HG03432 (cell line): ENCODE results near the gene NR1I3.

Experiments
- ATAC-seq: cut with Tn5 transposase; IDR thresholded peaks from one replicate; pipeline ENCODE4 v1.9.1; 2021; ENCODE audit warnings: mild to moderate bottlenecking, moderate library complexity; ENCODE audit not compliant: unreplicated experiment

Gene NR1I3

DNA sequence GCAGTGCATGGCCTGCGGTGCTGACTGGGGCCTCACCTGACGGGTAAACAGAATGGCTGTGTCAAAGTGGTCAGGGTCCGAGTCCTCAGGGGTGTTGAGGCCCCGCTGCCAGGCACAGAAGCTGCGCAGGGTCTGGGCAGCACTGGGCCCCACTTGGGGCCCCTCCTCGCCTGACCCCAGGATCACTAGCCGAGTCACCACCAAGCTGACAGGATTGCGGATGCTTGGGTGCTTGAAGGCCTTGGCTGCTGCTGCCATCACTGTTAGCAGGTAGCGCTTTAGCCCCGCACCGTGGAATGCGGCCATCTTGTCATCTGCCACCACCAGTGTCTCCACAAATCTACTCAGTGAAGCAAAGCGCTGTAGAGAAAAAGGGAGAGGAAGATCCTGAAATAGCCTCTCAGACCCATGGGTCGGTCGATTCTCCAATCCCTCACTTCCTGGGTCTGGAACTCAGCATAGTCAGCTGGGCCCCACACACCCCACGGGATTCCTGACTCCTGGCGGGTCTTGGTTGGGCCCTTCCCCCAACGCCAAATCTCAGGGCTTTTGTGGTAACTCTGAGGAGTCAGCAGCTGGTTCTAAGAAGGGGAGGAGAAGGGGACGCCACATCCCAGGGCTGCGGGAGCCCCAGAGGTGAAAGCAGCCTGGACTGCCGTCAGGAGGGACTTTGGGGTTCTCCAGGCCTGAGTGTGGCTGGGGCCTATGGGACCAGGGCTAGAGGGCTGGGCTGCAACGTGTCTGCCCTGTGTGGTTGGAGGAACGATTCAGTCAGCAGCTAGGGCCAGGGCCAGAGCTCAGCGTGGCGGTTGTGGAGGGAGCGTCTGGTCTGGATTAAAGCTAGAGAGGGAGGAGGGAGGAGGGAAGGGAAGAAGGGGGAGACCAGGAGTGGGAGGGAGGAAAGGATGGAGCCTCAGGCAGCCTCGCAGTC, 41.2 kb downstream of the NR1I3 start:
- no peak for ATAC-seq

- no peak for ATAC-seq
Observed at GRCh38 chr1:161196111-161196510, 41.9 kb downstream of the NR1I3 start.

DNA sequence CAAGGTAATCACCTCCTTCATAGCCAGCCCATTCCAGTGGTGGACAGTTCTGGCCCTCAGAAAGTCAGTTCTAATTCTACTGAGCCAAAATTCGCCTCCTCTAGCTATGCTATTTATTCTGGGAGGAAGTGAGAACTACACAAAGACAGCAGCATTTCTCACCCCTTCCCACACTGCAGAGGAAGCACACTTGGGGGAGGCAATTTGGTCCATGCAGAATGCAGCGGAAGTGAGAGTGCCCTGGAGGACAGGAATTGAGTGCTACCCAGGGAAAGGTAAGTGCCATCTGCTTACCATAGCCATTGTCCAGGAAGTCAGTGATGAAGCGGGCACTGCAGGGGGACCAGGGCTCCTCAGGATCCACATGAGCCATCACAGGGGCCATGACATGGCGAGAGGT, 42.8 kb downstream of the NR1I3 start:
- peak; percentile 61 for ATAC-seq

- ATAC-seq, result no peak
Observed at GRCh38 chr1:161193561-161194235, 44.3 kb downstream of the NR1I3 start.

- peak; percentile 68 for ATAC-seq
Observed at GRCh38 chr1:161192476-161193465, 45.2 kb downstream of the NR1I3 start.

DNA sequence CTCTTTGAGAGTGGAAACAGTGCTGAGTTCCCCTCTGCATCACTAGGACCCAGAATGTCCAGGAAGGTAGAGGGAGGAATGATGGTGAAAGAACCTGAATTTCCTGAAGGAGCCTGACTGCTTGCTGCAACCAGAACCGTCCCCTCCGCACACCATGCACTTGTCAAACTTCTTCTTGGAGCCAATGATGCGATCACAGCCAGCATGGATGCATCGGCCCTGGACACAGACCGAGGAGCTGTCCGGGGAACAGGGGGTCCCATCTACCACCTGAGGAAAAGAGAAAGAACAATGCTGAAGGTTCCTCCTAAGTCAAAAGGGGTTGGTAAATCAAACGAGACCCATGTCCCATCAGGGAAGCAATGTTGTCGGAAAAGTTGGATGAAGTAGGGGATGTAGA, 46.0 kb downstream of the NR1I3 start:
- no peak for ATAC-seq

- no peak for ATAC-seq
Observed at GRCh38 chr1:161190962-161191521, 47.0 kb downstream of the NR1I3 start.

- no peak for ATAC-seq
Observed at GRCh38 chr1:161189036-161189435, 49.0 kb downstream of the NR1I3 start.

DNA sequence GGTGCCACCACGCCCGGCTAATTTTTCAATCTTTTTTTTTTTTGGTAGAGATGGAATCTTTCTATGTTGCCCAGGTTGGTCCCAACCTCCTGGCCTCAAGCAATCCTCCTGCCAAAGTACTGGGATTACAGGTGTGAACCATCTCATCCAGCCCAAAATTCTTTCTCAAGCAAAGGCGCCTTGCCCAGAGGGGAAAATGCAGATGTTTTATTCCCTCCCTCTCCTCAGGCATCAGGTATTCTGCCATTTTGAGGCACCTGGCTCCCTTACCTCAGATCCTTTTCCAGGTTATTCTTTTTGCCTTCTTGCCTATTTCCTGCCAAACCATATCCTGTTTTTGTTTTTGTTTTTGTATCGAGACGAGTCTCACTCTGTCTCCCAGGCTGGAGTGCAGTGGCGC, 49.6 kb downstream of the NR1I3 start:
- no peak for ATAC-seq

GRCh38 chr1:161187311-161187710, 50.7 kb downstream of the NR1I3 start:
- ATAC-seq, result no peak

DNA sequence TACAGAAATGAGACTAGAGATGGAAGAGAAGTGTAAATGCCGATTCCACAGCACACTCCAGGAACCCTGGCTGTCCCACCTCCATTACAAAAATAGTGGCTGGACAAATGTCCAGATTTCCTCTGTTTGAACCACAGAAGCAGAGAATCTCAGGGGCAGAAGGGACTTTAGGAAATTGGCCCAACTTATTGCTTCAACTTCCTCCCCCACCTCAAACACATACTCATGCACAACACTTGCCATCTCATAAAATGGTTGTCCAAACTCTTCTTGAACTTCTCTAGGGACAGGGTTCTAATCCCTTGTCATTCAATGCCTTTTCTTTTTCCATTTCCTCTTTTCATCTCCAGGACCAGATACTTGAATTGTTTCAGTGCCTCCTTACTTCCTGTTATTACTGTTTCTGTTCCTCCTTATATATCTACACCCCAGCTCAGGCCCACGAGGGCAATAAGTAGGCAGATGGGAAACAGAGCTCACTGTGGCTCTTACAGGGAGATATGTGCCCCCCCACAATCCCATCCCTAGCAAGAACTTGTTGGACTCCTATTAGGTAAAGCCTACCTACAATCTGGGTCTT, 52.2 kb downstream of the NR1I3 start:
- ATAC-seq, result peak; percentile 32

GRCh38 chr1:161185282-161185682, 52.7 kb downstream of the NR1I3 start:
- ATAC-seq, result peak; percentile 75

- peak; percentile 46 for ATAC-seq
Observed at GRCh38 chr1:161182214-161182613, 55.8 kb downstream of the NR1I3 start.

- no peak for ATAC-seq
Observed at GRCh38 chr1:161180639-161181038, 57.4 kb downstream of the NR1I3 start.

- no peak for ATAC-seq
Observed at GRCh38 chr1:161179698-161180097, 58.3 kb downstream of the NR1I3 start.
